Measurements from ENCODE around the gene RALY.

Gene RALY

GRCh38 chr20:33995053-33995831 lies 1.5 kb downstream of the RALY start:
- Histone ChIP-seq H2AFZ (ENCODE audit: low read depth) (no peak overlapping the region), H3K79me2 (ENCODE audit: insufficient read depth, low read depth) (peaks cover 83% of the 10 kb centered on the region), H3K4me3 (IDR thresholded peaks at IDR 0.05; ENCODE audit: insufficient read depth, low read depth, low read length) (peak overlapping the region; percentile 14), H3K4me2 (peak overlapping the region; percentile 66), H4K20me1 (ENCODE audit: insufficient read depth) (peaks cover 51% of the 10 kb centered on the region), H3K27ac (peak overlapping the region; percentile 92; the same call in 1 of the 2 replicates), H3K9ac (peak overlapping the region; percentile 90; the same call in 1 of the 2 replicates), H3K4me1 (ENCODE audit: low read depth, poor library complexity, severe bottlenecking) (peaks cover 62% of the 10 kb centered on the region), H3K36me3 (ENCODE audit: insufficient read depth) (0 out of 2 replicates have a peak, but pooled peaks cover 3% of the 10 kb centered on the region), H3K27me3 (ENCODE audit: insufficient read depth, low read depth) (no peaks in the 10 kb centered on the region)
- no peak for TF ChIP-seq CTCF (conservative IDR thresholded peaks at IDR 0.05; ENCODE audit: low read depth, low read length)

GRCh38 chr20:33999025-33999649 lies 5.4 kb downstream of the RALY start:
- H3K9ac ChIP-seq = no peak overlapping the region
- no peak overlapping the region for H3K4me3 ChIP-seq (IDR thresholded peaks at IDR 0.05; ENCODE audit: insufficient read depth, low read depth, low read length)
- H3K27ac ChIP-seq = no peak overlapping the region
- H4K20me1 ChIP-seq (ENCODE audit: insufficient read depth) = peaks cover 82% of the 10 kb centered on the region
- no peak for TF ChIP-seq CTCF (conservative IDR thresholded peaks at IDR 0.05; ENCODE audit: low read depth, low read length)
- H3K79me2 ChIP-seq (ENCODE audit: insufficient read depth, low read depth) = peaks cover 100% of the 10 kb centered on the region
- H3K27me3 ChIP-seq (ENCODE audit: insufficient read depth, low read depth) = no peaks in the 10 kb centered on the region
- no peak overlapping the region for H2AFZ ChIP-seq (ENCODE audit: low read depth)
- H3K36me3 ChIP-seq (ENCODE audit: insufficient read depth) = 0 out of 2 replicates have a peak, but pooled peaks cover 3% of the 10 kb centered on the region
- peaks cover 56% of the 10 kb centered on the region for H3K4me1 ChIP-seq (ENCODE audit: low read depth, poor library complexity, severe bottlenecking)
- H3K4me2 ChIP-seq = no peak overlapping the region

- TF ChIP-seq CTCF (conservative IDR thresholded peaks at IDR 0.05; ENCODE audit: low read depth, low read length) = no peak
- no peak overlapping the region for H3K4me2 ChIP-seq
- H4K20me1 ChIP-seq (ENCODE audit: insufficient read depth) = peaks cover 80% of the 10 kb centered on the region
Observed at GRCh38 chr20:34001378-34001777, 7.7 kb downstream of the RALY start.

GRCh38 chr20:34004227-34004626 lies 10.5 kb downstream of the RALY start:
- no peaks in the 10 kb centered on the region for H3K36me3 ChIP-seq (ENCODE audit: insufficient read depth)
- TF ChIP-seq CTCF (conservative IDR thresholded peaks at IDR 0.05; ENCODE audit: low read depth, low read length) = no peak
- no peak overlapping the region for H3K9ac ChIP-seq
- H3K27ac ChIP-seq = no peak overlapping the region
- H3K27me3 ChIP-seq (ENCODE audit: insufficient read depth, low read depth) = no peaks in the 10 kb centered on the region
- H3K79me2 ChIP-seq (ENCODE audit: insufficient read depth, low read depth) = peaks cover 100% of the 10 kb centered on the region
- H4K20me1 ChIP-seq (ENCODE audit: insufficient read depth) = peaks cover 82% of the 10 kb centered on the region
- H3K4me1 ChIP-seq (ENCODE audit: low read depth, poor library complexity, severe bottlenecking) = peaks cover 48% of the 10 kb centered on the region
- H2AFZ ChIP-seq (ENCODE audit: low read depth) = no peak overlapping the region
- no peak overlapping the region for H3K4me2 ChIP-seq
- no peak overlapping the region for H3K4me3 ChIP-seq (IDR thresholded peaks at IDR 0.05; ENCODE audit: insufficient read depth, low read depth, low read length)

More at GRCh38 chr20:34001378-34001777, 7.7 kb downstream of the RALY start:
- H3K79me2 ChIP-seq (ENCODE audit: insufficient read depth, low read depth) = peaks cover 100% of the 10 kb centered on the region
- no peak overlapping the region for H2AFZ ChIP-seq (ENCODE audit: low read depth)
- H3K4me1 ChIP-seq (ENCODE audit: low read depth, poor library complexity, severe bottlenecking) = peaks cover 56% of the 10 kb centered on the region
- H3K27me3 ChIP-seq (ENCODE audit: insufficient read depth, low read depth) = no peaks in the 10 kb centered on the region
- no peaks in the 10 kb centered on the region for H3K36me3 ChIP-seq (ENCODE audit: insufficient read depth)
- no peak overlapping the region for H3K4me3 ChIP-seq (IDR thresholded peaks at IDR 0.05; ENCODE audit: insufficient read depth, low read depth, low read length)
- H3K27ac ChIP-seq = no peak overlapping the region
- H3K9ac ChIP-seq = no peak overlapping the region

All from KMS-11 (cell line).